Fibroblast of peridontal ligament (primary cell): ENCODE data around the gene GALK2.
"Not testable (repeated sequence)": the region's sequence is repeated elsewhere in the genome, so short reads cannot be mapped to it uniquely, and the experiment has no call there.

Source experiments
- DNase-seq: peaks from one replicate; pipeline ENCODE4 v3.0.0-alpha.2; 2010; ENCODE audit errors: extremely low read depth

GALK2 gene

DNA sequence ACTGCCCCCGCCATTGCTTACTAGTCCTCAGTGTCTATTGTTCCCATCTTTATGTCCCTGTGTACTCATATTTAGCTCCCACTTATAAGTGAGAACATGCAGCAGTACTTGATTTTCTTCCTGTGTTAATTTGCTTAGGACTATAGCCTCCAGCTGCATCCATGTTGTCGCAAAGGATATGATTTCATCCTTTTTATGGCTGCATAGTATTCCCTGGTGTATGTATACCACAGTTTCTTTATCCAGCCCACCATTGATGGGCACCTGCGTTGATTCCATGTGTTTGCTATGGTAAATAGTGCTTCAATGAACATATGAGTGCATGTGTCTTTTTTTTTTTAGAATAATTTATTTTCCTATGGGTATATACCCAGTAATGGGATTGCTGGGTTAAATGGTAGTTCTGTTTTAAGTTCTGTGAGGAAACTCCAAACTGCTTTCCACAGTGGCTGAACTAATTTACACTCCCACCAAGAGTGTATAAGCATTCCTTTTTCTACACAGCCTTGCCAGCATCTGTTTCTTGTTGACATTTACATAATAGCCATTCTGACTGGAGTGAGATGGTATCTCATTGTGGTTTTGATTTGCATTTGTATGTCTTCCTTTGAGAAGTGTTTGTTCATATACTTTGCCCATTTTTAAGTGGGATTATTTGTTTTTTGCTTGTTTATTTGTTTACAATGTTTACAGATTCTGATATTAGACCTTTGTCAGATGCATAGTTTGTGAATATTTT is 53.7 kb downstream of the GALK2 start:
- DNase-seq, result peak; percentile 52

GRCh38 chr15:49225572-49226281 is 55.7 kb downstream of the GALK2 start:
- DNase-seq, result peak; percentile 39

- DNase-seq, result no peak
These were observed 57.6 kb downstream of the GALK2 start for GRCh38 chr15:49227602-49228001.

DNA sequence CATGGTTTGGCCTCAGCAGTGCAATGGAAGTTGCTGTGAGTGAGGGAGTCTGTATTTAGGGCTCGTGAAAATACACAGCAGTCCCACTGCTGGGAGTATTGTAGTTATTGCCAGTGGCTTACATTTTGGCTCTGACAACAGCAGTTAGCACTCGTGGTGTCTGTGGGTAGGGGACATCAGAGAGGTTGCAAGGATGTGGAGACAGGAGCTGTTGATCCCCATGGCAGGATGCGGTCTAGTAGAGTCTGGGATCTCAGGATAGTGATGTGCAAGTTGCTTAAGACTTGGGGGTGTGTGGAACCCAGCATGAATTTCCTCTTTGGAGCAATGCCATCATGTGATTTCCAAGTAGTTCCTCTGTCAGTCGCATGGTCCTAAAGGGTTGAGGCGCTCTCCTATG is 59.9 kb downstream of the GALK2 start:
- no peak for DNase-seq

DNA sequence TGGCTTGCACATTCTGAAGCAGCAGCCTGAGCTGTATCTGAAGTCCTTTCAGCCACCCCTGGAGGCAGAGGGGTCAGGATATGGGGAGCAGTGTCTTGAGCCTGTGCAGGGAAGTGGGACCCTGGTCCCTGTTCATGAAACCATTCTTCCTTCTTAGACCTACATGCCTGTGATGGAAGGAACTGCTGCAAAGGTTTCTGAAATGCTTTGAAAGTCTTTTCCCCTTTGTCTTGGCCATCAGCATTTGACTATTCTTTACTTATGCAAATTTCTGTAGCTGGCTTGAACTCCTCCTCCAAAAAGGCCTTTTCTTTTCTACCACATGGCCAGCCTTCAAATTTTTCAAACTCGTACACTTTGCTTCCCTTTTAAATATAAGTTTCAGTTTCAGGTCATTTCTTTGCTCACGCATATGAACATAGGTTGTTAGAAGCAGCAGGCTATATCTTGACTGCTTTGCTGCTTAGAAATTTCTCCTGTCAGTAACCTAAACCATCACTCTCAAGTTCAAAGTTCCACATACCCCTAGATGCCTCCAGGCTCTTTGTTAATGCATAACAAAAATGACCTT is 62.3 kb downstream of the GALK2 start:
- DNase-seq, result no peak

DNA sequence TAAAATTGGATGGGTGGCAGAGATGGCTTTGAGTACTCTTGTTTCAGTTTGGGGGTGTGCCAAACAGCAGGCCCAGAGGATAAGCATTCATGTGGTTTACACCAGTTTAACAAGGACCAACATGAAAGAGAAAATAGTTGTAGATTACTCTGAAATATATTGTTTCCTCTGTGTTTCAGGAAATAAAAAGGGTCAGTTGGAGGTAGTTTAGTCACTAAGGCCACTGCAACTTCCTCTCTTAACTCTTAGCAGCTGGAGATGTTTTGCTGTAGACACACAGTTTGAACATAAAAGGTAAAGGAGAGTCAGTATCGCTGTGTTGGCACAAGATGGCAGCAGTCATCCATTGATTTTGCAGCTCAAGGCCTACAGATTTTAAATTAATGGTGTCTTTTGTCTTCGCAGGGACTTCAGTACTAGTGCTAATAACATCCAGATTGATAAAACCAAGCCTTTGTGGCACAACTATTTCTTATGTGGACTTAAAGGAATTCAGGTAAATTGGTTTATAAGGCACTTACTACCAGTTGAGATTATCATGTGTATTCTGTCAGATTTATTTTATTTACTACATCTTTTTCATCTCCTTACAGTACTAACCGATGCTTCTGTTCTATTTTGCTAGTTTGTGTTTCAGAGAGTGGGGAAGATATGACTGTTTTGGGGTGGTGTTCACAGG is 65.5 kb downstream of the GALK2 start:
- peak; percentile 96 for DNase-seq

DNA sequence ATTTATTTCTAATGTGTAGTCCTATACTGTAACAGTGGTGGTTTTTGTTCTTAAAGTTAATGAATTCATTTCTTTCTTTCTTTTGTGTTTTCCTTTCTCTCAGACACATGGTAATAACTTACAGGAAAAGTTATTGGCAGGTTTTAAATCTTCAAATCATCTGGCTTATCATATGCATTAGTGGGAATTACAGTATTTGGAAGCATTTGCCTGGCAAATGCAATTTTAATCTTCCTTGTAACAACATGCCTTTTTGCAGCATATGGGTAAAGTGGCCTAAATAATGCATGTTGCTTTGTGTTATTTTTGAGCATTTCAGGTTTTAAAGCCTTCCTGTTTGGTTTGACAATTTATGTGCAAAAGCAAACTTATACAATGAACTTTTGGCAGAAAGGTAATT is 66.8 kb downstream of the GALK2 start:
- DNase-seq, result no peak

GRCh38 chr15:49238342-49238741 is 68.3 kb downstream of the GALK2 start:
- peak; percentile 85 for DNase-seq

GRCh38 chr15:49239105-49239504 is 69.1 kb downstream of the GALK2 start:
- no peak for DNase-seq

DNA sequence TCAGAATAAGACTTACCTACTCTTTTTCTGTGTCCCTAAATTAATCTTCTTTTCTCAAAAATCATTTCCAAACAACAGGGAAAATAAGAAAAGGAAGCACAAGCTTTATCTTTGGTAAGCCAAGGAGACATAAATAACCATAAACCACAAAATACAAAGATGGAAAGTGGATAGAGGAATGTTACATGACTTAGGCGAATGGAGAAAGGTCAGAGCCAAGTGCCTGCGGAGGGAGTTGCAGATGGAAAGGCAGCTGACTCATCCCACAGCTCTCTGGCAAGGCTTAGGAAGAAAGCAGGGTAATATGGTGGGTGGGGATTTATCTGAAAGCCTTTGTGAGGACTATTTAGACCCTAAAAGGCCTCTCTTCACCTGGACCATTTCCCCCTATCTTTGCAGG is 72.8 kb downstream of the GALK2 start:
- DNase-seq, result peak; percentile 97

DNA sequence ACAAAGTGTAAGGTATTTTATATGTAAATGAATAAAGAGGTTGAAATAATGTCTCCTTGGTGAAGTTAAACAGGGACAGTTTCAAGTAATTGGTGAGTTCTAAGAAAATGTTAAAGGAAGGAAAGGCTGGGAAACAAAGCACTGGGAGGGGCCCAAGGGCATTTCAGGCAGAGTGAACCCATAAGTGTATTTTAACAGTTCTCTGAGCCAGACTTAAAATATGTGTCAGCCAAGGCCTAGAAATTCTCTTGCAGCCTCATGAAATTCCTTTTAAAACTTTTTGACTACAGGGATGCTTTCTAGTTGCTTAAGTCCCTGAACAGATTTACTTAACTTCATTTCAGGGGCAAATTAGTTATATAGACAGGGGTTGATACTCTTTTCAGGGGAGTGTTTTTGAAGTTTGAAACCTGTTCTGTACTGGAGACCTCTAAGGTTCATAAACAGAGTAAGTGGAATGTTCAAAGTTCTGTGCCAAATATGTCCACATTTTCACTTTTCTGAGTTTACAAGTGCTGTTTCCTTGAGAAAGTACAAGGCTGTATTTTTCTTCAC is 77.6 kb downstream of the GALK2 start:
- DNase-seq, result peak; percentile 76

DNA sequence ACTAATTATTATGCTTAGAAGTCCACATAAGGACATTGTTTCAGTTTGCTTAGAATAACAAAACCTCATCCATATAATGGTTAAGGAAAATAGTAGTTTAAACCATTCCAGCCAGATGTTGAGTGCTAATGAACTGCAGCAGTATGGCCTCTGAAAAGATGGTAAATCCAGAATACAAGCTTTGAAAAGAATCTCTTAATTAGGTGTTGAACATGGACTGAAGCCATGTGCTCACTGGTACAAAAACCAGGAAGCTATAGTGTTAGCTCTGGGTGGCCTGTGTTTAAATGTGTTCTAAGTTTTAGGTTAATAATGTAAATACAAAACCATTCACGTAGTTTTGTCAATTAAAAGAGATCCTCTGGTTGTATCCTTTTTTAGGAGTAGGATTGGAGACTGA is 78.2 kb downstream of the GALK2 start:
- no peak for DNase-seq

GRCh38 chr15:49255966-49256759 is 86.1 kb downstream of the GALK2 start:
- peak; percentile 90 for DNase-seq

DNA sequence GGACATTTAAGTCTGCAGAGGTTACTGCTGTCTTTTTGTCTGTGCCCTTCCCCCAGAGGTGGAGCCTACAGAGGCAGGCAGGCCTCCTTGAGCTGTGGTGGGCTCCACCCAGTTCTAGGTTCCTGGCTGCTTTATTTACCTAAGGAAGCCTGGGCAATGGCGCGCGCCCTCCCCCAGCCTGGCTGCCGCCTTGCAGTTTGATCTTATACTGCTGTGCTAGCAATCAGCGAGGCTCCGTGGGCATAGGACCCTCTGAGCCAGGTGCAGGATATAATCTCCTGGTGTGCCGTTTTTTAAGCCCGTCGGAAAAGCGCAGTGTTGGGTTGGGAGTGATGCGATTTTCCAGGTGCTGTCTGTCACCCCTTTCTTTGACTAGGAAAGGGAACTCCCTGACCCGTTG is 95.1 kb downstream of the GALK2 start:
- not testable (repeated sequence) for DNase-seq

DNA sequence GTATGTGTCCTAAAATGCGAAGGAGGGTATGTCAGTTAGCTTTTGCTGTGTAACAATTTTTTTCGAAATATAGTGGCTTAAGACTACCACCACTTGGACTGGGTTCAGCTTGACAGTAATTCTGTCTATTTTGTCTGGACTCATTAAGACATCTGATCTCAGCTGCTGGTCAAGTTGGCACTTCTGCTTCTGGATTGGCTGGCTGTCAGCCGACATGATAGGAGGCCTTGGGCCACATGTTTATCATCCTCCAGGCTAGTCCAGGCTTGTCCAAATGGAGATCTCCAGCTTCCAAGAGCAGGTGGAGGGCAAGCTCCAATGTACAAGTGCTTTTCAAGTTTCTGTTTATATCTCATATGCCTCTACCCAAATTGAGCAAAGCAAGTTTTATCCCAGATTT is 95.9 kb downstream of the GALK2 start:
- peak; percentile 47 for DNase-seq

DNA sequence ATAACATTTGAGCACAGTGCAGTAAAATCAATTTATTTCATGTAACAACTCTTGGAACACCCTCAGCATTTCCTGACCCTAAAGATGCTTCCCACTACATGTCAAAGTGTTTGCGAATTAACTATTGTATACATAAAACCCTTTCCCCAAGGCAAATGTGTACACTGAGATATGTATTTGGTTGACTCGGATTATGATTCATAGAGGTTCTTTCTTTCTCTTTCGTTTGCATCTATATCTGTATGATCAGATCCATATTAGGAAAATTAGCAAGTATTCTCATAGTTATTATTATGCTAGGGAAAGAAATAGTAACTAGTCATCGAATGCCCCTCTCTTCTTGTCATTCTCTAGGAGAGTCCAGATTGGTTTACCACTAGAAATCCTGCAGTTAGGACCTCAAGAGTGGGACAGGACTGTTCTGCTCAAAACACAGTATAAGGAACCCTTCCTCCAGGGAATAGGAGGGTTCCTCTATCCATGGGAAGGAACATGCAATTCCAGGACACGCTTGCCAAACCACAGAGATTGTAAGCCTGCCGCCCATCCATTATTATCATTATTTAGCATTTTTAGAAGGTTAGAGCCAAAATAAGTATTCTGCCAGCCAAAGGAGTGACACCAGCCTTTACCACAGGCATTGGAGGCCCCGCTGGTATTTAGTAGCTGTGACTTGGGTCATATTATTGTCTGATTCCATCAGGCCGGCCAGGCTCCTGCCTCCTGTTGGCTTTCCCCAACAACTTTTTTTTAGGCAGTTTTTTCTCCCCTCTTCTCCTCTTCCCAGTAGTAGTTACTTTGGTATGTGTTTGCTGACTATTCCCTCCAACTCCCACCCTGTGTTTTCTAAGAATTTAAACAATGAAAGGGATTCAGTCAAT is 100.7 kb downstream of the GALK2 start:
- peak; percentile 91 for DNase-seq

DNA sequence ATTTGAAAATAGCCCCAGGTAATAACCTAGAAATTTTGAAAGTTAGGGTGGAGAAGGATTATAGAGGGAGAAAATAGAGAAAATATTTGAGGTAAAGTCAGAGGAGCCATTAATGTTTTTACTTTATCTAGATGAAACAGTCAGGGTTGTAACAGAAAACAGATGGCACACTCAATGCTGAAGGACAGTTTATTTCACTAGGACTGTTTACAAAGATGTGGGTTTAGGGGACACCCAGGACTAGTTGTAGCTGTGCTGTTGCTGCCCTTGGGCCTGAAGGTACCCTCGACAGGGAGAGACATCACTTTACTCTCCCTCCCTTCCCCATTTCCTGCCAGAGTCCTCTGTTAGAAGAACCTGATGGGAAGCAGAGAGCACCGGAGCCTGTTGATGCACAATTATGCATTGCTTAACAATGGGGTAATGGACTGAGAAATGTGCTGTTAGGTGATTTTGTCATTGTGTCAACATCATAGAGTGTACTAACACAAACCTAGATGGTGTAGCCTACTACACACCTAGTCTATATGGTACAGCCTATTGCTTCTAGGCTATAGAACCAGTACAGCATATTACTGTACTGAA is 103.8 kb downstream of the GALK2 start:
- DNase-seq, result no peak

DNA sequence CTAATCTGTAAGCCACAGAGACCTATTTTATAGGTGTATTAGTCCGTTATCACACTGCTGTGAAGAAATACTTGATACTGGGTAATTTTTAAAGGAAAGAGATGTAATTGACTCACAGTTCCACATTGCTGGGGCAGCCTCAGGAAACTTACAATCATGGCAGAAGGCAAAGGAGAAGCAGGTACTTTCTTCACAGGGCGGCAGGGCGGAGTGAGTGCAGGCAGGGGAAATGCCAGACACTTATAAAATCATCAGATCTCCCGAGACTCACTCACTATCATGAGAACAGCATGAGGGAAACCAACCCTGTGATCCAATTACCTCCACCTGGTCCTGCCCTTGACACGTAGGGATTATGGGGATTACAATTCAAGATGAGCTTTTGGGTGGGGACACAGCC is 108.7 kb downstream of the GALK2 start:
- DNase-seq, result no peak

DNA sequence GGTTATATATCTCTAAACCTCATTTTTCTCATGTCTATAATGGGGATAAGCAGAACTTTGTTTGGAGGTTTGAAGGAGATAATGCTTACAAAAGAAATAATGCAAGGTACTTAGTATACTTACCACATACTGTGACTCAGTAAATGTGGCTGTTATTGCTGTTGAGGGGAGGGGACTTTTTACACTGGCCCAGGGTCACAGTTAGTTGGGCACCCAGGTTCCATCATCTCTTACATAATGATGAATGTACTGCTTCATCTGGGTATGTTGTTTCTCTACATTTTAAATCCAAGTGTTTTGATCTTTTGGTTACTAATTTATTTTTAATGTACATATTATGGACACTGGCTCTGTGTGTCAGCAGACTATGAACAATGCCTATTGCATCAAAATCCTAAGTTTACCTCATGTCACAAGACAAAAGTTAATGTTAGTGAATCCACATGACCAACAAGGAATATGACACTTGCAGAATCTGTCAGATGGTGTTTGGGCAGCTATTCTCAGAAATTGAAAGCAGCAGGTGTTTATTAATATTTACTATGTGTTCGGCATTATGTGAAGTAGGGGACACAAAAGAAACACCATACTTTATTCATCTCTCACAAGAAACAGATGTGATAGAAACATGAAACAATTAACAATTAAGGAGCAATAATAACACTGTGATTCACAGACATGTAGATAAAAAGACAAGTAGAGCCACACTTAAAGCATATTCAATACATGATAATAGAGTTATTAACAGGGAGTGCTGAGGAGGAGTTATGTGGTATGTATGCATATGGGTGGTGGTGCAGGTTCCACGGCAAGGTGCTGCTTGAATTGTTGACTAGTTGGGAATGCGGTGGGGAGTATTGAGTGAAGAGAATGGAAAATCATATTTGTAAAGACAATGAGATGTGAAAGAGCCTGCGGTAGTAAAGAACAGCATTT is 109.7 kb downstream of the GALK2 start:
- no peak for DNase-seq
